Measurements from ENCODE around the gene GPR34. TPM values are rescaled to one million over a fixed set of nuclear protein-coding genes. Genes with fewer than 3 reads are reported as not detected.
"Not testable (repeated sequence)": the region's sequence is repeated elsewhere in the genome, so short reads cannot be mapped to it uniquely, and the experiment has no call there.

The GPR34 gene
- total RNA-seq, 2 experiments from 2014 or later: 0.17 TPM; not detected in 1

DNA sequence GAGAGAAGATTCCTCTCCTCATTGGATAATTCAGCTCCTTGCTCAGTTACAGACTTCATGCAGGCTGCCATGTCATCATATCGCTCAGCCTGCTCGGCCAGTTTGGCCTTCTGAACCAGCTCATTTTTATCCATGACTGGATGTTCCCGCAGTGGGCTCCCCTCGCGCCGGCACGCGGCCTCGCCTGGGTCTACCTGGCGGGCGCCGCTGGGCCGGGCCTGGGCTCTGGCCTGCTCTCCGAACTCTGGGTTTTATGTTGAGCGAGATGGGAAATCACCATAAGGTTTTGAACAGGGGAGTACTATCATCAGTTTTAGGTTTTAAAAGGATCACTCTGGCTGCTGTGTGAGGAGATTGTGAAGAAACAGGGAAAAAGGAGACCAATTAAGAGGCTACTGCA is 12.4 kb upstream of the GPR34 start:
- POLR2A ChIA-PET: not testable (repeated sequence)

DNA sequence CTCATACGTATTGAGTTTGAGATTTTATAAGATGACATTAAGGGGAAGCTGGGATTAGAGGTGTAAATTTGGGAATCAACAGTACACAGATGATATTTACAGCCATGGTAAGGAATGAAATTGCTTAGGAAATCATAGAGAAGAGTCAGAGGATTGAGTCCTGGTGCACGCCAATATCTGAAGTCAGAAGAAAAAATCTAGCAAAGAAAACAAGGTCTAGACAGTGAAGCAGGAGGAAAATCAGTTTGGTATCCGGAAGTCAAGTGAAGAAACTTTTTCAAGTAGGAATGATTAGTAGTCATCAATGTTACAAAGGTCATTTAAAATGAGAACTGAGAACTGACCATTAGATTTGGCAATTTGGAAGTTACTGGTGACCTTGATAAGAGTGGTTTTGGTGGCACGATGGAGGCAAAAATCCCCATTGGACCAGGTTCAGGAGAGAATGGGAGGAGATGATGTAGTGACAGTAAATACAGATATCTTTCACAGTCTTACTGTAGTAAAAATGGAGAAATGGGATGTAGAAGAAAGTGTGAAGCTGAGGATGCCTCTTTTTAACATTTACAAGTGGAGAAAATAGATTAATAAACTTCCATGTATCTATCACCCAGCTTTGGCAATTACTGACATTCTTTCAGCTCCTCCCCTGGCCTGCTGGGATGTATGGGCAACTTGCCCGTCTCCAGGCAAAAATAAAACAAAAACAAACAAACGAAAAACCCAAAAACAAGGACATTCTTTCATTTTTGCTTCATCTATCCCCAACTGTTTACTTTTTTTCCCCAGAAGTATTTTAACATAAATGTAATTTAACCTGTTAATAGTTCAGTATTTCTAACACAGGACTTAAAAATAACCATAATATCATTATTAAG is 11.4 kb upstream of the GPR34 start:
- no peaks in the 10 kb centered on the region for H3K9me3 Mint-ChIP-seq
- no peak overlapping the region for H3K27ac Mint-ChIP-seq
- DNase-seq: no peak
- ChIA-PET POLR2A (no interaction called here), CTCF (no interaction called here)
- H3K36me3 Mint-ChIP-seq (ENCODE audit: low read depth): peaks cover 16% of the 10 kb centered on the region
- peaks cover 17% of the 10 kb centered on the region for H3K4me1 Mint-ChIP-seq
- no peak overlapping the region for H3K4me3 Mint-ChIP-seq
- no peaks in the 10 kb centered on the region for H3K27me3 Mint-ChIP-seq

More for the DNA sequence above, 12.4 kb upstream of the GPR34 start:
- Mint-ChIP-seq H3K4me1 (peaks cover 18% of the 10 kb centered on the region), H3K36me3 (ENCODE audit: low read depth) (peaks cover 17% of the 10 kb centered on the region)
- H3K27ac Mint-ChIP-seq, H3K4me3 Mint-ChIP-seq, H3K9me3 Mint-ChIP-seq, H3K27me3 Mint-ChIP-seq, DNase-seq: not testable (repeated sequence)
- CTCF ChIA-PET: interaction anchor here (0.5 to 0.7 kb wide), 2 partner anchors 656 to 697 kb away, joined by 3 to 4 read pairs; no protein-coding TSS in a partner anchor

DNA sequence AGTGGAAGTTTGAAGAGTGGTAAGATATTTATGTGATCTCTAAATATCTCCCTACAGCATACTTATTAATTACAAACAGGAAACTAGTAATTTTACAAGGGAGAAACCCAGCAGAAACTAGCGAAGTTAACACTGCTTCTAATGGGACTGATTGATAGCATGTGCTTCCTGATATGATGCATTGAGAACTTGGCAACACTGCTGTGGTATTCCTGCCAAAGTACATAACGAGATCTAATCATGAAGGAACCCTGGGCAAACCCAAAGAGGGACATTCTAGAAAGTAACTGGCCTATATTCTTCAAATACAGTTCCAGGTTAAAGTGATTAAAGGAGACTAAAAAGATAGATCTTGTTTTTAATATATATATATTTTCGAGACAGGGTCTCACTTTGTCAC is 4.6 kb upstream of the GPR34 start:
- ChIA-PET POLR2A (no interaction called here), CTCF (no interaction called here)
- no peak overlapping the region for H3K27ac Mint-ChIP-seq
- no peaks in the 10 kb centered on the region for H3K27me3 Mint-ChIP-seq
- H3K4me3 Mint-ChIP-seq: no peak overlapping the region
- peaks cover 3% of the 10 kb centered on the region for H3K36me3 Mint-ChIP-seq (ENCODE audit: low read depth)
- peaks cover 22% of the 10 kb centered on the region for H3K4me1 Mint-ChIP-seq
- H3K9me3 Mint-ChIP-seq: no peaks in the 10 kb centered on the region
- no peak for DNase-seq

DNA sequence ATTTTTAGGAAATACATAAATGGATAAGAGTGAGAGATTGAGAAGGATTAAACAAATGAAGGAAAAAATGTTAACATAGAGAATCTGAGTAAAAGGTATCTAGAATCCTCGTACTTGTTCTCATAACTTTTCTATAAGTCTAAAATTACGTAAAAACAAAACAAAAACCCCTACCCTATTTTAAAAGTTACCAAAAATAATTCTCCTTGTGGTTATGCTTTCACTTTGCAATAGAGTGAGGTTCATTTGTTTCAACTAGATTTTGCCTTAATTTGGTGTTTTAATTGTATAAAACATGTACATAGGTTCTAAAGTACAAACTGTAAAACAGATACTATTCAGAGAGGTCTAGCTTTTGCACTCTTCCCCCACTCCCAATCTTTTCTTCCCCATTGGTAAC is 3.8 kb upstream of the GPR34 start:
- peaks cover 22% of the 10 kb centered on the region for H3K4me1 Mint-ChIP-seq
- POLR2A ChIA-PET: no interaction called here
- H3K27me3 Mint-ChIP-seq: no peaks in the 10 kb centered on the region
- CTCF ChIA-PET: no interaction called here
- H3K36me3 Mint-ChIP-seq (ENCODE audit: low read depth): peaks cover 2% of the 10 kb centered on the region
- no peak overlapping the region for H3K27ac Mint-ChIP-seq
- no peak for DNase-seq
- H3K4me3 Mint-ChIP-seq: no peak overlapping the region
- H3K9me3 Mint-ChIP-seq: no peaks in the 10 kb centered on the region

DNA sequence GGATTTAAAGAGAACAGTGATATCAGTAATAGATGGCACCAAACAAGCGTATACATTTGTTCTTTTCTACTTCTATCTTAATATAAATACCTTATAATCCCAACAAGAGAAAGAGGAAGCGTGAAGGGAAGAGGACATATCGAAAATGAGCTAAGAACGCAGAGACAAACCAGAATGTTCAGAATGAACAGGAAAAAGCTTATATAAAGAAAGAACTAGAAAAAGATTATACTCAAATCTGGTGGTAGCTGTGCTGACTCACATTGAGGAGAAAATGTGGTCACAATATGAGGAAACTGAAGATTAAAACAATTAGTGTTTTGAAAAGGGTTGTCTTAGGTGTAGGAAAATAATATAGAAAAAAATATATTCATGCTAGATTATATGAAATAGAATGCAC is 2.0 kb upstream of the GPR34 start:
- peaks cover 22% of the 10 kb centered on the region for H3K4me1 Mint-ChIP-seq
- H3K36me3 Mint-ChIP-seq (ENCODE audit: low read depth): peaks cover 2% of the 10 kb centered on the region
- H3K9me3 Mint-ChIP-seq: no peaks in the 10 kb centered on the region
- DNase-seq: no peak
- POLR2A ChIA-PET: no interaction called here
- H3K4me3 Mint-ChIP-seq: no peak overlapping the region
- no peaks in the 10 kb centered on the region for H3K27me3 Mint-ChIP-seq
- CTCF ChIA-PET: no interaction called here
- no peak overlapping the region for H3K27ac Mint-ChIP-seq

DNA sequence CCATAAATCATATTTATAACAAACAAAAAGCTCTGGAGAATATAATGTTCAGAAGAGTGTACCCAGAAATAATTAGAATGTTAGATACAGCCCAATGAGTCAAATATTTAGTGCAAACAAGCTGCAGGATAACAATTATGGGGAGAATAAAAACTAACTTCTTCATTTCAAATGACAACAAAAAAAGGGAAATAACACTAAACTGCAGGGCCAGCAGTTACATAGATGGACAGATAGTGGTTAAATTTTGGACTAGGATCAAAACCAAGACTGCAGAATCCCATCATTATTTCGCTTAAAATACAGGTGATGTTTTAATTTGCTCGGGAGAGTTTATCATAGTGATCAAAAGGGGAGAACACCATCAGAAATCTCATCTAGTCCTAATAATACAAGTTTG is 617 bp upstream of the GPR34 start:
- no peak for DNase-seq
- H3K4me1 Mint-ChIP-seq: peaks cover 34% of the 10 kb centered on the region
- H3K36me3 Mint-ChIP-seq (ENCODE audit: low read depth): peaks cover 2% of the 10 kb centered on the region
- no peak overlapping the region for H3K27ac Mint-ChIP-seq
- ChIA-PET POLR2A (no interaction called here), CTCF (interaction anchor here (0.6 kb wide), 1 partner anchor 620 kb away, joined by 3 read pairs; no protein-coding TSS in a partner anchor)
- H3K27me3 Mint-ChIP-seq: no peaks in the 10 kb centered on the region
- no peaks in the 10 kb centered on the region for H3K9me3 Mint-ChIP-seq
- no peak overlapping the region for H3K4me3 Mint-ChIP-seq

- ChIA-PET CTCF (interaction anchor here (0.6 kb wide), 2 partner anchors 345 to 809 kb away, joined by 3 to 4 read pairs; no protein-coding TSS in a partner anchor), POLR2A (no interaction called here)
- Mint-ChIP-seq H3K4me1 (peaks cover 46% of the 10 kb centered on the region), H3K4me3 (no peak overlapping the region), H3K27me3 (no peaks in the 10 kb centered on the region), H3K9me3 (no peaks in the 10 kb centered on the region), H3K27ac (no peak overlapping the region), H3K36me3 (ENCODE audit: low read depth) (peaks cover 10% of the 10 kb centered on the region)
- no peak for DNase-seq
Observed at GRCh38 chrX:41689711-41690110, 938 bp downstream of the GPR34 start.

GRCh38 chrX:41692162-41692749 is 3.5 kb downstream of the GPR34 start:
- peaks cover 17% of the 10 kb centered on the region for H3K36me3 Mint-ChIP-seq (ENCODE audit: low read depth)
- peak overlapping the region; percentile 57 for H3K27ac Mint-ChIP-seq
- peaks cover 6% of the 10 kb centered on the region for H3K9me3 Mint-ChIP-seq
- POLR2A ChIA-PET: no interaction called here
- H3K27me3 Mint-ChIP-seq: no peaks in the 10 kb centered on the region
- H3K4me3 Mint-ChIP-seq: no peak overlapping the region
- CTCF ChIA-PET: no interaction called here
- peaks cover 43% of the 10 kb centered on the region for H3K4me1 Mint-ChIP-seq
- no peak for DNase-seq

- Mint-ChIP-seq H3K27me3 (no peaks in the 10 kb centered on the region), H3K9me3 (peaks cover 6% of the 10 kb centered on the region), H3K4me3 (no peak overlapping the region), H3K27ac (peak overlapping the region; percentile 78), H3K36me3 (ENCODE audit: low read depth) (peaks cover 15% of the 10 kb centered on the region), H3K4me1 (peaks cover 40% of the 10 kb centered on the region)
- DNase-seq: no peak
- CTCF ChIA-PET: no interaction called here
- POLR2A ChIA-PET: no interaction called here
Observed at GRCh38 chrX:41693024-41693423, 4.3 kb downstream of the GPR34 start.

GRCh38 chrX:41695426-41695825 is 6.7 kb downstream of the GPR34 start:
- H3K4me3 Mint-ChIP-seq: no peak overlapping the region
- no peak for DNase-seq
- H3K27me3 Mint-ChIP-seq: no peaks in the 10 kb centered on the region
- peaks cover 20% of the 10 kb centered on the region for H3K36me3 Mint-ChIP-seq (ENCODE audit: low read depth)
- ChIA-PET POLR2A (no interaction called here), CTCF (interaction anchor here (0.5 to 1.4 kb wide), 2 partner anchors 24 to 25 kb away, joined by 3 read pairs; no protein-coding TSS in a partner anchor)
- H3K4me1 Mint-ChIP-seq: peaks cover 35% of the 10 kb centered on the region
- H3K27ac Mint-ChIP-seq: no peak overlapping the region
- peaks cover 6% of the 10 kb centered on the region for H3K9me3 Mint-ChIP-seq

DNA sequence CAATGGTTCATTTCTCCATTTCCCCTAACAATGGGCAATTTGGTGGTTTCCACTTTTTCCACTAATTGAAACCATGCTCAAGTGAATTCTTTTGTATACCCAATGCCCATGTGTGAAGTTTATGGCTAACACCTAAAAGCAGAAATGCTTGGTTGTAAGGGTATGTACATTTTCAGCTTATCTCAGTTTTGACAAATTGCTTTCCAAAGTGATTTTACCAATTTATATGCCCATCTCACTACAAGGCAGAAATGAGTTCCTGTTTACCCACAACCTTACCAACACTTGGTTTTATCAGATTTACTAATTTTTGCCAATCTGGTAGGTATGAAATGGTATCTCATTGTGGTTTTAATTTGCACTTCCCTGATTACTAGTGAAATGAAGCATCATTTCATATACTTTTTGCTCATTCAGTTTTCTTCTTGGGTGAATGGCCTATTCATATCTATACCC is 14.8 kb downstream of the GPR34 start:
- Mint-ChIP-seq H3K27me3 (no peaks in the 10 kb centered on the region), H3K27ac (no peak overlapping the region), H3K4me3 (no peak overlapping the region), H3K36me3 (ENCODE audit: low read depth) (peaks cover 3% of the 10 kb centered on the region), H3K4me1 (peaks cover 30% of the 10 kb centered on the region), H3K9me3 (no peaks in the 10 kb centered on the region)
- DNase-seq: no peak
- ChIA-PET POLR2A (no interaction called here), CTCF (interaction anchor here (1.6 kb wide), 1 partner anchor 45 kb away, joined by 3 read pairs; no protein-coding TSS in a partner anchor)

- Mint-ChIP-seq H3K4me1 (peaks cover 26% of the 10 kb centered on the region), H3K36me3 (ENCODE audit: low read depth) (peaks cover 3% of the 10 kb centered on the region), H3K9me3 (no peaks in the 10 kb centered on the region), H3K4me3 (no peak overlapping the region), H3K27me3 (no peaks in the 10 kb centered on the region), H3K27ac (no peak overlapping the region)
- ChIA-PET POLR2A (no interaction called here), CTCF (no interaction called here)
- no peak for DNase-seq
Observed at GRCh38 chrX:41705042-41705441, 16.3 kb downstream of the GPR34 start.

GRCh38 chrX:41705680-41706374 is 17.1 kb downstream of the GPR34 start:
- H3K4me3 Mint-ChIP-seq: no peak overlapping the region
- POLR2A ChIA-PET: no interaction called here
- H3K27me3 Mint-ChIP-seq: no peaks in the 10 kb centered on the region
- no peaks in the 10 kb centered on the region for H3K9me3 Mint-ChIP-seq
- peak overlapping the region; percentile 85 for H3K27ac Mint-ChIP-seq
- peaks cover 3% of the 10 kb centered on the region for H3K36me3 Mint-ChIP-seq (ENCODE audit: low read depth)
- no peak for DNase-seq
- peaks cover 25% of the 10 kb centered on the region for H3K4me1 Mint-ChIP-seq
- CTCF ChIA-PET: interaction anchor here (1.0 kb wide), 1 partner anchor 10 kb away, joined by 5 read pairs; no protein-coding TSS in a partner anchor

Measured in activated CD4-positive, alpha-beta T cell treated with anti-CD3 and anti-CD28 coated beads, Interleukin-2, amount 10 ng/mL, durations not matched to agents 7 days and 5 days (primary cell).